Erythroblast (primary cell): Measurements from ENCODE around the gene MYO1H.

Experiments
- DNase-seq, 2 experiments: peaks; one replicate each; lab custom pipeline; 2025; lab: John Stamatoyannopoulos, UW
- GATA1 ChIP-seq: IDR thresholded peaks from 2 replicates; pipeline ENCODE4 v1.6.1; 2011; ENCODE audit warnings: low read depth, mild to moderate bottlenecking, control low read depth, low read length, moderate library complexity
- POLR2A ChIP-seq: IDR thresholded peaks from 2 replicates; pipeline ENCODE4 v1.6.1; 2011; ENCODE audit warnings: mild to moderate bottlenecking, low read length

MYO1H gene

GRCh38 chr12:109488051-109488665, 140.5 kb downstream of the MYO1H start:
- TF ChIP-seq POLR2A (no peak), GATA1 (no peak)
- no peak for DNase-seq

DNA sequence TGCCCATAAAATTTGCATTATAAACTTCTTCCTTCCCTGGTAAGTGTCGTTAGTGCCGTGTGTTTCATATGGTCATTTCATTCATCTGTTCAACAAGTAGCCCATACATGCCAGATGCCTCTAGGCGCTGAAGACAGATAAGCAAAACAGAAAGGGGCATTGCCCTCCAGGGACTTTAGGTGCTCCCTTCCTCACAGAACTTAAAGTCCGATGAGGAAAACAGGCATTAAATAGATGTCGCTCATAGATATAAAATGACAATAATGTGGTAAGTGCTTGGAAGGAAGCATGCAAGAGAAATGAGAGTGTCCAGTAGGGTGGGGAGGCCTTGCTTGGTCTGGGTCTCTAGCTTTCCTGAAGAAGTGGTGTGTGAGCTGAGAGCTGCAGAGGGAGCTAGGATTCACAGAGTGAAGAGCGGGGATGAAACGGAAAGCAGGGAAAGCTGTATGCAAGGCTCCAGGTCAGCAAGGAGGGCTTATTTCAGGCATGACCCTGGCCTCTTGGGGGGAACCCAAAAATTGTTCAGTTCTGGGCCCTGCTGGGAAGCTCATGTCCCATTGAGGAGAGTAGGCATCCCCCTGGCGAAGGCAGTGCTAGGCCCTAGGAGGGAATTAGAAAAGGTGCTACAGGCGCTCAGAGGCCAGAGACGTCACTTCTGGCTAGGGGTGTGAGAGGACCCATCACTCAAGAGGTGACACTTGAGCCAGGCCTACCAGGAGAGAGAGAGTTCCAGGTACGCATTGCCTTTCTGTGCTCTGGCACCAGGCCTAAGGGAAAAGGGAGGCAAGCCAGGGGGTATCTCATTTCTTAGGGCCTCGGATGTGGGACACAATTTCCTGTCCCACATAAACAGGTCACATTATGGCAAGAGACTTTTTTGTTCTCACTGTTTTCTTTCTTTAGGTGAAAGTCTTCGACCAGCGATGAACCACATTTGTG, 141.6 kb downstream of the MYO1H start:
- no peak for DNase-seq
- TF ChIP-seq GATA1 (no peak), POLR2A (no peak)

DNA sequence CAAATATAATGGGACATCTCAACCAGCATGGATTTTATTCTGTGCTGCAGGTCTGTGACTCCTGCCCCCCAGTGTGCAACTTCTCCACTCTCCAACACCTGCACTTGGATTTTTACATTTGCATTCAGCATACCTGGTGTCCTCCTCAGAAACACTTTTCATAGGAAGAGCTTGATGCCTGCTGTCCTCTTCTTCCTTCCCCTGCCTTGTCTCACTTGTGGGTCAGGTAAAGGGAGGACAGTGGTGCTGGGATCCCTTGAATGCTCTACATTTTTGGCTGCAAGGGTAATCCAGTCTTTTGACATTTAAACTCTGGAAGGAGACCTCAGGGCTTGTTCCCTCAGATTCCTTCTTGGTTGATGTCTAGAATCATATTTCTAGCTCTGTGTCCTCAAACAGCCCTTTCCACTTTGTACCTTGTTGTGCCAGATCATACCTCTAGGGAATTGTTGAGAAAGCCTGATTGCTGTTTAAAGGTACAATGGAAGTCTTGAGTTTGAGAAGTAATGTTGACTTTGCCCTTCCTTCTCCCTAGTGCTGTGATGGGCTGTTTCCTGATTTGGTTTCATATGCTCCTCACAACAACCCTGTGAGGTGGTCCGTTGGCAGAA, 142.4 kb downstream of the MYO1H start:
- TF ChIP-seq POLR2A (no peak), GATA1 (no peak)
- DNase-seq, result no peak

- no peak for TF ChIP-seq GATA1
- TF ChIP-seq POLR2A, result no peak
These were observed 144.0 kb downstream of the MYO1H start for GRCh38 chr12:109491671-109492070.

GRCh38 chr12:109492371-109492770, 144.7 kb downstream of the MYO1H start:
- no peak for TF ChIP-seq POLR2A
- no peak for TF ChIP-seq GATA1
- DNase-seq, result no peak

More at GRCh38 chr12:109491671-109492070, 144.0 kb downstream of the MYO1H start:
- no peak for DNase-seq

DNA sequence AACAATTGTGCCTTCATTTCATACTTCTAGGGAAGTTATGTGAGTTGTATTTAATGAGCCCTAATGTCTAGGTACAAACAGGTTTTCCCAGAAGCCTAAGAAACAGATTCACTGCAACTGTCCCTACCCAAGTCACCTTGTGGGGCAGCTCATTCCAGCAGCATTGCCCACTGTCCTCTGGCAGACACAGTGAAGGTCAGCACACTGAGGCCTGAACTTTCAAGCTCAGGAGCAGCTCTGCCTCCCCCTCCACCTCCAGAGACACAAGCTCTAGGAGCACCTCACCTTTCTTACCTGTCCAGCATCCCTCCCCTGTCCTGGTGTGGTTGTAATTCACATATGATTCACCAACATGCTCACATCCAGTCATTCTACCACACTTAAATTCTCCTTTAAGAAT, 145.4 kb downstream of the MYO1H start:
- DNase-seq, result no peak
- TF ChIP-seq GATA1 (no peak), POLR2A (no peak)

GRCh38 chr12:109493938-109494337, 146.2 kb downstream of the MYO1H start:
- TF ChIP-seq POLR2A, result no peak
- no peak for TF ChIP-seq GATA1
- DNase-seq, result no peak

DNA sequence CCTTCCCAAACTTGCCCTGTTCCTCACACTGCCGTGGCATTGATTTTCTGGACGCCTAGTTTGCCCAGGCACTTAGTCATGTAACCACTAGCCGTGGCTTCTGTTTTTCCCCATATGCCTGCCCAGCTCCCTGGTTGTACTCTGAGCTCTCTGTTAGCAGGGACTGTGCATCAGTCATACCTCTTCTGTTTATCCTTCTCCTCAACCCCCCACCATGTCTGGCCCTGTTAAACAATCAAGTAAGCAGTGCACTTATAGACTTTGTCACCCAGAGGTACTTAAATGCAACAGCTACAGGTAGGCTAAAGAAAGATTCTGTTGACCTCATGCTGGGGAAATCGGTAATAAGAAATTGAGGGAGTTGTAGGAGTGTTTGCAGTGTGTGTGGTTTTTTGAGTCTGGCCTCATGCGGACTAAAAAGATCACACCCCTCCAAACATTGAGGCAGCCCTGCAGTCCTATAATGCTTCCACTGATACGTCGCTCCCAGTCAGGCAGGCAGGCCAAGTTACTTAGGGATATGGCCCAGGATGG, 146.7 kb downstream of the MYO1H start:
- TF ChIP-seq GATA1 (no peak), POLR2A (no peak)
- DNase-seq, result no peak

GRCh38 chr12:109495012-109495411, 147.3 kb downstream of the MYO1H start:
- TF ChIP-seq GATA1 (no peak), POLR2A (no peak)
- no peak for DNase-seq

GRCh38 chr12:109496306-109496705, 148.6 kb downstream of the MYO1H start:
- DNase-seq, result no peak
- no peak for TF ChIP-seq POLR2A
- no peak for TF ChIP-seq GATA1

DNA sequence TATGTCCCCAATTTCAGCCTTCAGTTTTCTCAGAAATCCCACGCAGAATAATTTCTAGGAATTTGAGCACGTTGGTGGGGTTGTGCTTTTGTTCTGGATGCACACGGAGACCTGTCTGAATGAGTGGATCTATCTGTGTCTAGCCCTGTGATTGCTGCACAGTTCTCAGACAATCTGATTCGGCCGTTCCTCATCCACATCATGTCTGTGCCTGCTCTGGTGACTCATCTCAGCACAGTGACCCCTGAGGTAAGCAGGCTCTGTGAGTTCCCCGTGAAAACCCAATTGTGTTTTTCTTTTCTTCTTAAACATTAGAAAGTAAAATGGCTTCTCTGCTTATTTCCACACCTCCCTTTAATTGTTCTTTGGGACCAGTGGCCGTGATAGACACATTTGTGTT, 150.0 kb downstream of the MYO1H start:
- no peak for DNase-seq
- TF ChIP-seq POLR2A (no peak), GATA1 (no peak)
